HFFc6 (cell line): ENCODE measurements around the gene SPACA9. TPM values are rescaled to one million over a fixed set of nuclear protein-coding genes. Genes with fewer than 3 reads are reported as not detected.

Experiments used
- DNase-seq: peaks from one replicate; pipeline ENCODE4 v3.0.0-alpha.2; 2018
- H3K27ac Mint-ChIP-seq: 2 replicates; pipeline ENCODE4 v1.8.0; 2020; ENCODE audit warnings: mild to moderate bottlenecking, mixed read lengths
- H3K27me3 Mint-ChIP-seq: 2 replicates; pipeline ENCODE4 v1.8.0; 2021; ENCODE audit warnings: mild to moderate bottlenecking, moderate library complexity, mixed read lengths; ENCODE audit not compliant: insufficient read depth
- H3K36me3 Mint-ChIP-seq: 2 replicates; pipeline ENCODE4 v1.8.0; 2021; ENCODE audit warnings: low read depth, mixed read lengths
- H3K4me1 Mint-ChIP-seq: 2 replicates; pipeline ENCODE4 v1.8.0; 2020; ENCODE audit warnings: low read depth, mixed read lengths
- H3K4me3 Mint-ChIP-seq: 2 replicates; pipeline ENCODE4 v1.8.0; 2020; ENCODE audit warnings: mild to moderate bottlenecking, moderate library complexity, mixed read lengths
- H3K9me3 Mint-ChIP-seq: 2 replicates; pipeline ENCODE4 v1.8.0; 2020; ENCODE audit warnings: mild to moderate bottlenecking, mixed read lengths
- CTCF ChIP-seq: fragments of 200-600 bp; sonication (generic); IDR thresholded peaks from 2 replicates; pipeline ENCODE4 v1.5.0; 2021; ENCODE audit warnings: antibody characterized with exemption, mild to moderate bottlenecking
- total RNA-seq, 6 experiments: library from RNA; stranded (reverse); fragmentation: NEBNext Ultra II Directional; extraction: Animal tissue kit (Norgen Biotek cat#: 25700); gene quantifications; 2 replicates in 1 of 6; 3 replicates in 5 of 6; pipeline ENCODE4 v1.2.3, GENCODE V29; 2021

Gene SPACA9
- total RNA-seq, 6 experiments from 2014 or later = 5.7 to 8.9 (median 6.3) TPM

GRCh38 chr9:132937463-132937901 lies 58.8 kb downstream of the SPACA9 start:
- H3K9me3 Mint-ChIP-seq = no peaks in the 10 kb centered on the region
- no peak for TF ChIP-seq CTCF
- H3K36me3 Mint-ChIP-seq = peaks cover 27% of the 10 kb centered on the region
- peaks cover 44% of the 10 kb centered on the region for H3K4me1 Mint-ChIP-seq
- no peak for DNase-seq
- peaks cover 2% of the 10 kb centered on the region; the same call in 1 of the 2 replicates for H3K27me3 Mint-ChIP-seq
- no peak overlapping the region for H3K4me3 Mint-ChIP-seq
- H3K27ac Mint-ChIP-seq = peak overlapping the region; percentile 61

- DNase-seq = no peak
- peaks cover 6% of the 10 kb centered on the region for H3K27me3 Mint-ChIP-seq
- no peak for TF ChIP-seq CTCF
- no peak overlapping the region for H3K27ac Mint-ChIP-seq
- peaks cover 20% of the 10 kb centered on the region for H3K36me3 Mint-ChIP-seq
- H3K9me3 Mint-ChIP-seq = no peaks in the 10 kb centered on the region
- H3K4me3 Mint-ChIP-seq = no peak overlapping the region
- peaks cover 52% of the 10 kb centered on the region for H3K4me1 Mint-ChIP-seq
Measured at GRCh38 chr9:132939169-132939568, 60.5 kb downstream of the SPACA9 start.

Other genes starting within 250 kb of the SPACA9 start
- 10 to 100 TPM in 5 of 6 experiments, 1 to 10 TPM in 1; 9.6 to 16.2 (median 14.9) TPM for gene DDX31, start 208.9 kb upstream of the SPACA9 start, total RNA-seq
- 10 to 100 TPM; 13.5 to 16.0 (median 15.1) TPM for gene GTF3C4, start 208.4 kb upstream of the SPACA9 start, total RNA-seq
- under 1 TPM in 5 of 6 experiments, not detected in 1; 0.07 to 0.24 (median 0.12) TPM for gene AK8, start 614 bp upstream of the SPACA9 start, total RNA-seq
- gene TSC1, start 65.7 kb downstream of the SPACA9 start, total RNA-seq = 10 to 100 TPM; 36.0 to 39.7 (median 37.1) TPM
- gene GFI1B, start 99.8 kb downstream of the SPACA9 start, total RNA-seq = under 1 TPM in 1 of 6 experiments, not detected in 5; 0.18 TPM
- 10 to 100 TPM; 34.5 to 40.2 (median 38.4) TPM for gene GTF3C5, start 152.1 kb downstream of the SPACA9 start, total RNA-seq
- under 1 TPM; 0.25 to 0.60 (median 0.43) TPM for gene CEL, start 183.1 kb downstream of the SPACA9 start, total RNA-seq
- 10 to 100 TPM; 12.1 to 15.8 (median 14.8) TPM for gene RALGDS, start 242.3 kb downstream of the SPACA9 start, total RNA-seq